LoVo (cell line): ENCODE results near the gene JAKMIP2.
"Not testable (repeated sequence)": the region's sequence is repeated elsewhere in the genome, so short reads cannot be mapped to it uniquely, and the experiment has no call there.

Source experiments
- DNase-seq: peaks from one replicate; pipeline ENCODE4 v3.0.0-alpha.2; 2016; ENCODE audit warnings: low spot score

JAKMIP2 gene

GRCh38 chr5:147743678-147744374 lies 38.7 kb downstream of the JAKMIP2 start:
- DNase-seq = no peak

GRCh38 chr5:147743012-147743411 lies 39.5 kb downstream of the JAKMIP2 start:
- no peak for DNase-seq

- no peak for DNase-seq
These were observed 40.4 kb downstream of the JAKMIP2 start for GRCh38 chr5:147742151-147742550.

- DNase-seq = no peak
These were observed 41.7 kb downstream of the JAKMIP2 start for GRCh38 chr5:147740864-147741263.

- DNase-seq = no peak
These were observed 44.6 kb downstream of the JAKMIP2 start for GRCh38 chr5:147737921-147738320.

- DNase-seq = no peak
These were observed 46.9 kb downstream of the JAKMIP2 start for GRCh38 chr5:147735621-147736125.

GRCh38 chr5:147734894-147735293 lies 47.6 kb downstream of the JAKMIP2 start:
- DNase-seq = no peak

- no peak for DNase-seq
These were observed 49.5 kb downstream of the JAKMIP2 start for GRCh38 chr5:147733075-147733474.

GRCh38 chr5:147732291-147732883 lies 50.1 kb downstream of the JAKMIP2 start:
- no peak for DNase-seq

- DNase-seq = no peak
These were observed 50.9 kb downstream of the JAKMIP2 start for GRCh38 chr5:147731431-147732290.

- DNase-seq = no peak
These were observed 55.3 kb downstream of the JAKMIP2 start for GRCh38 chr5:147727200-147727599.

GRCh38 chr5:147721191-147721960 lies 61.2 kb downstream of the JAKMIP2 start:
- DNase-seq = not testable (repeated sequence)

GRCh38 chr5:147713550-147714295 lies 68.8 kb downstream of the JAKMIP2 start:
- DNase-seq = no peak

GRCh38 chr5:147712598-147712997 lies 69.9 kb downstream of the JAKMIP2 start:
- DNase-seq = no peak

GRCh38 chr5:147712019-147712418 lies 70.5 kb downstream of the JAKMIP2 start:
- DNase-seq = no peak

- no peak for DNase-seq
These were observed 71.5 kb downstream of the JAKMIP2 start for GRCh38 chr5:147711019-147711418.

GRCh38 chr5:147708708-147709107 lies 73.8 kb downstream of the JAKMIP2 start:
- no peak for DNase-seq

- DNase-seq = no peak
These were observed 78.0 kb downstream of the JAKMIP2 start for GRCh38 chr5:147704544-147704943.

- no peak for DNase-seq
These were observed 81.1 kb downstream of the JAKMIP2 start for GRCh38 chr5:147701468-147701867.

- no peak for DNase-seq
These were observed 82.9 kb downstream of the JAKMIP2 start for GRCh38 chr5:147699496-147700088.

- DNase-seq = no peak
These were observed 85.1 kb downstream of the JAKMIP2 start for GRCh38 chr5:147697380-147697779.
